GM18519 (cell line): ENCODE measurements around the gene GABRQ.
"Not testable (repeated sequence)": the region's sequence is repeated elsewhere in the genome, so short reads cannot be mapped to it uniquely, and the experiment has no call there.

Source experiments
- ATAC-seq: cut with Tn5 transposase; IDR thresholded peaks from one replicate; pipeline ENCODE4 v1.9.1; 2021; ENCODE audit warnings: mild to moderate bottlenecking, moderate library complexity; ENCODE audit not compliant: unreplicated experiment, low FRiP score

Gene GABRQ

DNA sequence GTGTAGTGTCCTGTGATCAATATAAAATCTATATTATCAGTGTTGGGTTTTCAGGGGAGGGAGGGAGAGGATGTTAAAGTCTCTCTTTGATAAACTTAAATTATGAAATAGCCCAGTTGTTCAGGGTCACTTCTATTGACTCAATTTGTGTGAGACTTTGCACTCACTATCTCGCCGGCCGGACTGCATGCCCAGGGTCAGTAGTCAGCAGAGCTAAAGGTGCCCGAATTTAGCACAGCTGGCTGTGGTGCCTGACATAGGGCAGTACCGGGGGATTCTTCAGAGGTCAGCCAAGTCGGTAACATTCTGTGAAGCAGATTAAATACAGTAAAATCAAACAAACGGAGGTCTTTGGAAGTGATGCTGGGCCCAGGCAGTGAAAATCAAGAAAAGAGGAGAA lies 19.2 kb downstream of the GABRQ start:
- no peak for ATAC-seq

DNA sequence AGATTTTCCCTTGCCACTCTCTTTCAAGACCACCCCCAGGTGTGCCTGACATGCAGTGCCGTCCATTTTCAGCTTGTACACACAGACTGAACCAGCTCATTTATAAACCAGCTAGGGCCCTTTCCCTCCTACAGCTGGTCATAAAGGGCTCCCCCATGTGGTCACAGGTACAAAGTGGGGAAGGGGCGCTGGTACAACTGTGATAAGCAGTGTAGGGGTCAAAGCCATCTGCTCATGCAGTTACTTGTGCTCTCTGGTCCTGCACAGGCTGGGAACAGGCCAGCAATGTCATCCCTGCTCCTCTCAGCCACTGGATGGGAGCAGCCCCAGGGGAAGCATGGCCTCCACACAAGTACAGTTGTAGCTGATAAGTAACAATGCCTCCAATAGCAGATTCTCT lies 20.6 kb downstream of the GABRQ start:
- no peak for ATAC-seq

DNA sequence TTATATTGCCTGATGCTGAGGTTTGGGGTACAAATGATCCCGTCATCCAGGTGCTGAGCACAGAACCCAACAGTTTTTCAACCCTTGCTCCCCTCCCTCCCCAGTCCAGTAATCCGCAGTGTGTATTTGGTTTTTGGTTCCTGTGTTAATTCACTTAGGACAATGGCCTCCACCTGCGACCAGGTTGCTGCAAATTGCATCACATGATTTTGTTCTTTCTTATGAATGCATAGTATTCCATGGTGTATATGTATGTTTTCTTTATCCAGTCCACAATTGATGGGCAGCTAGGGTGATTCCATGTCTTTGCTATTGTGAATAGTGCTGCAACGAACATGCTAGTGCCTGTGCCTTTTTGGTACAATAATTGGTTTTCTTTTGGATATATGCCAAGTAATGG lies 25.4 kb downstream of the GABRQ start:
- ATAC-seq: no peak

DNA sequence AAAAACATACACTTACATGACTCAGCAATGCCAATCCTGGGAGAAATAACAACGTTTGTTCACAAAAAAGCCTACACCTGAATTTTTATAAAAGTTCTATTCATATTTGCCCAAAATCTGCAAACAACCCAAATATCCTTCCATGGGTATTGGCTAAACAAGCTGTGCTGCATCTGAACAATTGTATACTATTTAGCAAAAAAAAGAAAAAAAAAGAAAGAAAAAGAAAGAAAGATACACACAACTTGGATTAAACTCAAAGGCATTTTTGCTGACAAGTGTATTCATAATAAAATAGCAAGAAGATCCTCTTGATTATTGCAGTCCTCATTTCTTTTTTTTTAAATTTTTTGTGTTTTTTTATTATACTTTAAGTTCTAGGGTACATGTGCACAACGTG lies 36.4 kb downstream of the GABRQ start:
- ATAC-seq: no peak

DNA sequence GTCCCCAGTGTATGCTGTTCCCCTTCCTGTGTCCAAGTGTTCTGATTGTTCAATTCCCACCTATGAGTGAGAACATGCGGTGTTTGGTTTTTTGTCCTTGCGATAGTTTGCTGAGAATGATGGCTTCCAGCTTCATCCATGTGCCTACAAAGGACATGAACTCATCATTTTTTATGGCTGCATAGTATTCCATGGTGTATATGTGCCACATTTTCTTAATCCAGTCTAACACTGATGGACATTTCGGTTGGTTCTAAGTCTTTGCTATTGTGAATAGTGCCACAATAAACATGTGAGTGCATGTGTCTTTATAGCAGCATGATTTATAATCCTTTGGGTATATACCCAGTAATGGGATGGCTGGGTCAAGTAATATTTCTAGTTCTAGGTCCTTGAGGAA lies 37.0 kb downstream of the GABRQ start:
- ATAC-seq: not testable (repeated sequence)

DNA sequence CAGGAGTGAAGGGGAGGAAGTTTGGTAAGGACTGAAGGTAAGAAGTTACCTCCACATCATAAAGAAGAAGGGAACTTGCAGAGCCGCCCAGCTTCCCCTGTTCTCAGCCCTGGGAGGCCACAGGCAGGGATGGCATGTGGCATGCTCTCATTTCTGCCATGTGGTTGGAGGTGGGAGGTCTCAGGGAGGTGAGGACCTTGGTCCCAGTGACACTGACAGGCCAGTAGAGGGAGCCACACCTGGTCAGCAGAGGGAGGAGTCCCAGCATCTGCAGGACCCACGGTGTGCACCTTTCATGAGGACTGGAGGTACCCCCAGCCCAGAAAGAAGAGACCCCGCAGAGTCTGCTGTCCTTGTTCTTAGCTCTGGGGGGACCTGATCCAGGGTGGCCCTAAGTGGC lies 43.3 kb downstream of the GABRQ start:
- ATAC-seq: peak; percentile 49

DNA sequence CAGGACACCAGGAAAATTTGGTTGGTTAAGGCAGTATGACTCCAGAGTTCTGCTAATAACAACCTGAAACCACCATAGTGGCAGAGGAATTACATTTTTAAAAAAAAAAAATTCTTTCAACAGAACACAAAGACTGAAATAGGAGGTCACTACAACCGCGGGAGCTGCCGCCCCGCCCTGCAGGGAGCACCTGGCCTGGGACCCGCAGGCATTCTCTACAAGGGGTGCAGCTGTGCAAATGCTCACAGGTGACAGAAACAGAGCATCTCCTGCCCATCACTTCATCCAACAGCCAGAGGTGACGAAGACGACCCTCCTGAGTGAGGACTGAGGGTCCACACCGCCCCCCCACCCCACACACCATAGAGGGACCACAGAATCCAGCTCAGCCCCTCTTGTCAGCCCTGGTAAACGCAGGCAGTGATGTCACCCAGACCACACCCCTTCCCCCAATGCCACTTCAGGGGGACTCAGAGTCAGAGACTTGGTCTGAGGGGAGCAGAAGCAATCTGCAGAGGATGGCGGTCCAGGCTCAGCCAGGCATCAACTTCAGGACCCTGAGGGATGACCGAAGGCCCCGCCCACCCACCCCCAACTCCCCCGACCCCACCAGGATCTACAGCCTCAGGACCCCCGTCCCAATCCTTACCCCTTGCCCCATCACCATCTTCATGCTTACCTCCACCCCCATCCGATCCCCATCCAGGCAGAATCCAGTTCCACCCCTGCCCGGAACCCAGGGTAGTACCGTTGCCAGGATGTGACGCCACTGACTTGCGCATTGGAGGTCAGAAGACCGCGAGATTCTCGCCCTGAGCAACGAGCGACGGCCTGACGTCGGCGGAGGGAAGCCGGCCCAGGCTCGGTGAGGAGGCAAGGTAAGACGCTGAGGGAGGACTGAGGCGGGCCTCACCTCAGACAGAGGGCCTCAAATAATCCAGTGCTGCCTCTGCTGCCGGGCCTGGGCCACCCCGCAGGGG lies 60.5 kb downstream of the GABRQ start, which contains the start of gene MAGEA3:
MAGEA3 (plus strand) TSS at position 843 of the 980 bp plus-strand sequence. CDS start 2,039 bp downstream, outside the sequence.
- not testable (repeated sequence) for ATAC-seq

DNA sequence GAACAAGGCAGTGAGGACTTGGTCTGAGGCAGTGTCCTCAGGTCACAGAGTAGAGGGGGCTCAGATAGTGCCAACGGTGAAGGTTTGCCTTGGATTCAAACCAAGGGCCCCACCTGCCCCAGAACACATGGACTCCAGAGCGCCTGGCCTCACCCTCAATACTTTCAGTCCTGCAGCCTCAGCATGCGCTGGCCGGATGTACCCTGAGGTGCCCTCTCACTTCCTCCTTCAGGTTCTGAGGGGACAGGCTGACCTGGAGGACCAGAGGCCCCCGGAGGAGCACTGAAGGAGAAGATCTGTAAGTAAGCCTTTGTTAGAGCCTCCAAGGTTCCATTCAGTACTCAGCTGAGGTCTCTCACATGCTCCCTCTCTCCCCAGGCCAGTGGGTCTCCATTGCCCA lies 62.7 kb downstream of the GABRQ start:
- ATAC-seq: not testable (repeated sequence)

DNA sequence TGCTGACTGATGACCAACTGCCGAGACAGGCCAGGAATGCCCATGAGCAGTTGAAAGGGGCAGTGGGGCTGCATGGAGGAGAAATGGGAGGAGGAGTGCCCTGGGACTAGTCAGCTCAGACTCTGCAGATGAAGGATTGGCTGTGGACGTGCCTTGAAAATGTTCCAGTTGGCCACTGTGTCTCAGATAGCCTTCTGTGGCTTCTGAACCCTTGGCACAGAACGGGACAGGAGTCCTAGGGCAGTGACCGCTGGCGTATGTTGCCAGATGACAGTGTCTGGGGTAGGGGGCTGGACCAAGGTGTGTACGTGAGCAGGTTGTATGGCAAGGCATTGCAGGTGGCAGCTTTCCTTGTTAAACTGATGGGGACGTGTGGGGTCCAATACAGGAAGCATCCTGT lies 68.8 kb downstream of the GABRQ start:
- not testable (repeated sequence) for ATAC-seq
